Measurements from ENCODE around the gene AKT3. TPM values are rescaled to one million over a fixed set of nuclear protein-coding genes. Genes with fewer than 3 reads are reported as not detected.

AKT3 gene
- total and polyA plus RNA-seq, 2 donors (not counting 1 experiment from before 2014, with no cell fraction given), result 37.8 to 42.0 TPM

GRCh38 chr1:243719476-243719875, 130.6 kb downstream of the AKT3 start:
- Histone ChIP-seq H4K20me1 (ENCODE audit: control insufficient read depth, extremely low read depth, insufficient read depth, low read length) (no peaks in the 10 kb centered on the region), H3K4me1 (ENCODE audit: control insufficient read depth, extremely low read depth, insufficient read depth, low read length) (peaks cover 12% of the 10 kb centered on the region), H3K9ac (ENCODE audit: insufficient read depth, low read length) (no peak overlapping the region), H2AFZ (ENCODE audit: low read length) (no peak overlapping the region), H3K27ac (ENCODE audit: insufficient read depth, low read length) (peak overlapping the region; percentile 58), H3K9me3 (ENCODE audit: control insufficient read depth, insufficient read depth, low read depth, low read length) (no peaks in the 10 kb centered on the region), H3K4me2 (ENCODE audit: extremely low read depth, insufficient read depth, low read length) (peak overlapping the region; percentile 46), H3K27me3 (ENCODE audit: control insufficient read depth, insufficient read depth, low read length) (no peaks in the 10 kb centered on the region), H3K36me3 (ENCODE audit: control insufficient read depth, insufficient read depth, low read length) (no peaks in the 10 kb centered on the region), H3K79me2 (ENCODE audit: control insufficient read depth, insufficient read depth, low read length) (no peaks in the 10 kb centered on the region), H3K4me3 (replicated peaks in 1 of 4; ENCODE audit: control extremely low read depth in 1 of 4, insufficient read depth in 1 of 4, low read depth in 3 of 4, low read length in 4 of 4) (no peak overlapping the region)
- no peak for DNase-seq (ENCODE audit: low read depth in 2 of 2)
- TF ChIP-seq EZH2 (IDR thresholded peaks at IDR 0.05; ENCODE audit: low read length, missing control alignments) (no peak), CTCF (conservative IDR thresholded peaks at IDR 0.05 in 1 of 2, IDR thresholded peaks at IDR 0.05 in 1 of 2; ENCODE audit: low read depth in 1 of 2, low read length in 2 of 2) (no peak)

GRCh38 chr1:243718893-243719292, 131.2 kb downstream of the AKT3 start:
- Histone ChIP-seq H3K4me3 (replicated peaks in 1 of 4; ENCODE audit: control extremely low read depth in 1 of 4, insufficient read depth in 1 of 4, low read depth in 3 of 4, low read length in 4 of 4) (no peak overlapping the region), H3K36me3 (ENCODE audit: control insufficient read depth, insufficient read depth, low read length) (no peaks in the 10 kb centered on the region), H3K27ac (ENCODE audit: insufficient read depth, low read length) (no peak overlapping the region), H4K20me1 (ENCODE audit: control insufficient read depth, extremely low read depth, insufficient read depth, low read length) (no peaks in the 10 kb centered on the region), H3K27me3 (ENCODE audit: control insufficient read depth, insufficient read depth, low read length) (no peaks in the 10 kb centered on the region), H2AFZ (ENCODE audit: low read length) (no peak overlapping the region), H3K4me2 (ENCODE audit: extremely low read depth, insufficient read depth, low read length) (peak overlapping the region; percentile 46), H3K9ac (ENCODE audit: insufficient read depth, low read length) (no peak overlapping the region), H3K79me2 (ENCODE audit: control insufficient read depth, insufficient read depth, low read length) (no peaks in the 10 kb centered on the region), H3K4me1 (ENCODE audit: control insufficient read depth, extremely low read depth, insufficient read depth, low read length) (peaks cover 14% of the 10 kb centered on the region), H3K9me3 (ENCODE audit: control insufficient read depth, insufficient read depth, low read depth, low read length) (no peaks in the 10 kb centered on the region)
- DNase-seq (ENCODE audit: low read depth in 2 of 2), result peak; percentile 48 to 95
- TF ChIP-seq EZH2 (IDR thresholded peaks at IDR 0.05; ENCODE audit: low read length, missing control alignments), result no peak
- TF ChIP-seq CTCF (conservative IDR thresholded peaks at IDR 0.05 in 1 of 2, IDR thresholded peaks at IDR 0.05 in 1 of 2; ENCODE audit: low read depth in 1 of 2, low read length in 2 of 2), result no peak

- Histone ChIP-seq H3K27me3 (ENCODE audit: control insufficient read depth, insufficient read depth, low read length) (no peaks in the 10 kb centered on the region), H3K9ac (ENCODE audit: insufficient read depth, low read length) (no peak overlapping the region), H3K4me3 (replicated peaks in 1 of 4; ENCODE audit: control extremely low read depth in 1 of 4, insufficient read depth in 1 of 4, low read depth in 3 of 4, low read length in 4 of 4) (no peak overlapping the region), H3K9me3 (ENCODE audit: control insufficient read depth, insufficient read depth, low read depth, low read length) (no peaks in the 10 kb centered on the region), H3K4me1 (ENCODE audit: control insufficient read depth, extremely low read depth, insufficient read depth, low read length) (peaks cover 14% of the 10 kb centered on the region), H3K36me3 (ENCODE audit: control insufficient read depth, insufficient read depth, low read length) (no peaks in the 10 kb centered on the region), H3K27ac (ENCODE audit: insufficient read depth, low read length) (no peak overlapping the region), H2AFZ (ENCODE audit: low read length) (no peak overlapping the region), H4K20me1 (ENCODE audit: control insufficient read depth, extremely low read depth, insufficient read depth, low read length) (no peaks in the 10 kb centered on the region), H3K79me2 (ENCODE audit: control insufficient read depth, insufficient read depth, low read length) (no peaks in the 10 kb centered on the region), H3K4me2 (ENCODE audit: extremely low read depth, insufficient read depth, low read length) (no peak overlapping the region)
- no peak for DNase-seq (ENCODE audit: low read depth in 2 of 2)
- no peak for TF ChIP-seq CTCF (conservative IDR thresholded peaks at IDR 0.05 in 1 of 2, IDR thresholded peaks at IDR 0.05 in 1 of 2; ENCODE audit: low read depth in 1 of 2, low read length in 2 of 2)
- no peak for TF ChIP-seq EZH2 (IDR thresholded peaks at IDR 0.05; ENCODE audit: low read length, missing control alignments)
Observed at GRCh38 chr1:243718022-243718421, 132.0 kb downstream of the AKT3 start.

All from fibroblast of lung (primary cell).